NK-92 treated with Interleukin-12 subunit alpha and Interleukin-12 subunit beta, amount 100 ng/mL, for 24 hours (cell line): ENCODE measurements around the gene SDK2.

ENCODE experiments used
- DNase-seq: peaks from one replicate; lab custom pipeline; 2025; lab: John Stamatoyannopoulos, UW

Gene SDK2

GRCh38 chr17:73391331-73392265, 252.6 kb downstream of the SDK2 start:
- no peak for DNase-seq

DNA sequence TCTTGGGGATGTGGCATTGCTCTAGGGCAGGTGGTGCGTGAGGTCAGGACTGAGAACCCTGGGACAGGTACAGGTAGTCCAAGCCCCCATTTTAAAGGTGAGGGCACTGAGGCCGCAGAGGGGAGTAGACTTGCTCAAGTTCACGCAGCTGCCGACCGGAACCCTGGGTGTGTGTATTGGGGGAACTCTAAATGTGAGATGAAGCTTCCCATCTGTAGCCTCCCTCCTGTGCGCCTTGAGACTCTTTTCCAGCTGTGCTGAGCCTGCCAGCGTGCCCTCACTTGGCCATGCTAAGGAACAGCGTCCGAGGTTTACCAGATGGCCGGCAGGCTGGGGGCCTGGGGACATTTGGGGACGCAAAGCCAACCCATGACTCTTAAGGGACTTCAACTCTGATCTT, 253.4 kb downstream of the SDK2 start:
- no peak for DNase-seq

DNA sequence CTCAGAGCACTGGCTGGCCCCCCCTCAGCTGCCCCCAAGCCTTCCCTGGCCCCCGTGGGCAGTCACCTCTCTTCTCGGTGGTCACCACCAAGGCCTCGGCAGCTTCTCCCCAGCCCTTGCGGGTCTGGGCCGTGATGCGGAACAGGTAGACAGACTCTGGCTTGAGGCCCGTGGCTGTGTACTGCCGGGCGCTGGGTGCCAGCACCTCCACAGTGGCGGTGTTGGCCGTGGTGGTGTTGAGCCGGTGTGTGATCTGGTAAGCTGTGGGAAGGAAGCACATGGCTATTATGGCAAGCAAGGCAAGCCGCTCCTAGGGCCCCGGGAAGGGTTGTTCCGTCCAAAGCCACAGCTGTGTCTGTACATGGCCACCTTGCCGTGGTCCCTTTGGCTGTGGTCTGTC, 254.0 kb downstream of the SDK2 start:
- DNase-seq, result no peak

DNA sequence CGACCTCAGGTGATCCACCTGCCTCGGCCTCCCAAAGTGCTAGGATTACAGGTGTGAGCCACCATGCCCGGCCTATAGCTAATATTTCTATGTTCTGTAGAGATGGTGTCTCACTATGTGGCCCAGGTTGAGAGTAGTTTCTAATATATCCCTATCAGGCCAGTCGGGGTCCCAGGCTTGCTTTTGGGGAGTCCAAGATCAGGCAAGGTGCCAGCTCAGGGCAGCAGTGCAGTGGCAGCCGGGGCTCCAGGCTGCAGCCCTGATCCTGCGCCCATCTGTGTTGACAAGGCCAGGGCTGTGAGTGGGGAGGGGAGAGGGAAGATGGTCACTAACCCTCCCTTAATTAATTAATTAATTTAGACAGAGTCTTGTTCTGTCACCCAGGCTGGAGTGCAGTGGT, 254.8 kb downstream of the SDK2 start:
- DNase-seq, result no peak

DNA sequence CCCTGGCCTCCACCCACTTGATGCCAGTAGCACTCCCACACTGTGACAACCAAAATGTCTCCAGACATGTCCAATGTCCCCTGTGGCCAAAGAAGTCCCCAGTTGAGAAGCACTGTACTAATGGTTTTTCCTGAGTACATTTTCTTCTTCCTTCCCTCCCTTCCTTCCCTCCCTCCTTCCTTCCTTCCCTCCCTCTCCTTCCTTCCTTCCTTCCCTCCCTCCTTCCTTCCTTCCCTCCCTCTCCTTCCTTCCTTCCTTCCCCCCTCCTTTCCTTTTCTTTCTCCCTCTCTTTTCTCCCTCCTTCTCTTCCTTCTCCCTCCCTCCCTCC, 255.7 kb downstream of the SDK2 start:
- DNase-seq, result no peak

GRCh38 chr17:73387746-73388577, 256.3 kb downstream of the SDK2 start:
- DNase-seq, result no peak

DNA sequence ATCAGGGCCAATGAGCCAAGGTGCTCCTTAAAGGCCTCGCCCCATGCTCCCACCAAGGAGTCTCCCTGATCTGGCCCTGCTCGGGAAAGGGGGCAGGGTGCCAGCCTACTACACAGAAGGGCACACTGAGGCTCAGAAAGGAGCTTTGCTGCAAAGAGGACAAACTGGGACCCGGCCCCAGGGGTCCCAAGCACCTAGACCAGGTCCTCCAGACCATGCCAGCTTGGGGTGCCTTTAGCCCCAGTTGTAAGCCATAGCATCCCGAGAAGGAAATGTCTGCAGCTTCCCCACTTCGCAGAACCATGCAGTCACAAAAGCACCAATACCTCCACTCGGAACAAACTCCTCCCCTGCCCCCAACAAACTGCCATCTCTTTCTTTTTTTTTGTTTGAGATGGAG, 257.7 kb downstream of the SDK2 start:
- no peak for DNase-seq

DNA sequence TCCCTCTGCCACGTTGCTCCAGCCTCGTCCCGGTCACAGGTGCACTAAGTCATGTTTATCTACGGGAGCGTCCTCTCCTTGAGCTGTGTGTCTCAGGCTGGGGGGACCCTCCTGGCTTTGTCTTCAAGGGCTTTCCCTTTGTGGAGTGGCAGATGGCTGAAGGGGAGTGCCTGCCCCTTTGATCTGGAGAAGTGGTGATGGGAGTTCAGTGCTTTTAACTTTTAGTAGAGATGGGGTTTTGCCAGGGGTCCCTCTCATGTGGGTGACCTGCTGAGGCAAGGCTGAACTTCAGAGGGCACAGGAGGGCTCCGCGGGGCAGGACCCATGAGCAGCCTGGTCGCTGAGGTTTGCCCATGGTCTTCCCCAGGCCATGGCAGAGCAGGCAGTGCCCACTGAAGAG, 259.3 kb downstream of the SDK2 start:
- no peak for DNase-seq

- DNase-seq, result no peak
Observed at GRCh38 chr17:73380439-73381106, 263.7 kb downstream of the SDK2 start.

DNA sequence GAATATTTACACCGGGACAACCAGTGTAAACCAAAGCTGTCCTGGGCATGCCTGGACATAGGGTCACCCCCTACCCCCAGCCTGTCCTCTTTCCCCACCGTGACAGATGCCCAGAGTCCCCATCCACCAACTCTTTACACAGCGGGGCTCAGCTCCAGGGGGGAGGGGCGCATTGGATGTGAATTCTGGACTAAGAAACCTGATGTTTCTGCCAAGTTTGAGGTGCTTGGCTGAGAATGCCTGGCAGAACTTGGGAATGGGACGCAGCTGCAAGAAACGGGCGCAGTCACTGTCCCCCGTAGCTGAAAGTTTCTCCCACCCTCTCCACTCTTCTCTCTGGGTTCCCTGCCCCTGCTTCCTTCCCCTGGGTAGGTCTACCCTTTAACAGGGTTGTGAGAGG, 264.4 kb downstream of the SDK2 start:
- DNase-seq, result no peak

DNA sequence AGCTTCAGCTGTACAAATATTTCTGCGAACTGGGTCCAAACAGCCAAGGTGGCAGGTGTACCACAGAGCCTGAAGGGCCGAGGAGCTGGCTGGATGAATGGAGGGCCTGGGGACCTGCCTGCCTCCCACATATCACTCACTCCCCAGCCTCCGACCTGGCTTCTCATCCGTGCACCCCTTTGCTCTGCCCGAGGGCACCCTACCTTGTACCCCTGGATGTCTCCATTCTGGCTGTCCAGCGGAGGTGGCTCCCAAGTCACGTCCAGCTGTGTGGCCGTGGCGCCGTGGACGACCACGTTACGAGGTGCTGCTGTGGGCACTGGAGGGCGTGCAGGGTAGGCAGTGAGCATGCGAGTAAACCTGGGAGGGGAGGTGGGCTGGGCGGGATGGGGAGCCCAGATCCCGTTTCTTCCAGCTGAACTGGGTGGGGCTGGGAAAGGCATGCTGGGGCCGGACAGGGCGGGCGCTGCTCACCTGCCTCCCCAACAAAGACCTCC, 265.2 kb downstream of the SDK2 start:
- DNase-seq, result no peak

DNA sequence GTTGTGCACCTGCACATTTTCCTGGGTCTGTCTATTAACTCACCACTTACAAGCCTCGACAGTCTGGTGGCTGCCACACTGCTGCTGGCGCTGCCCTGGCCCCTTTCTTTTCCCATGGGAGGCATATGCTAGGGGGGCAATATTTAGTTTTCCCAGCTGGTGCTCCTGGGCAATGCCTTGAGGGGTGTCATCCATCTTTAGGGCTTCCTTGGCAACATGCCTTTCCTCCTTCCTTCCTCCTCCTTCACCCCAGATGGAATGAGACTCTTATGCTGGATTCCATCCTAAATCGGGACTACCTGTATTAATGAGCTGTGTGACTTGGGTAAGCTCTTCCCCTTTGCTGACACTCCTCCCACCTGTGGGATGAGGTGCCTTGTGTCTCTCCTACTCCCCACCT, 267.6 kb downstream of the SDK2 start:
- no peak for DNase-seq

- DNase-seq, result no peak
Observed at GRCh38 chr17:73376152-73376551, 268.1 kb downstream of the SDK2 start.

GRCh38 chr17:73371836-73372235, 272.4 kb downstream of the SDK2 start:
- no peak for DNase-seq

DNA sequence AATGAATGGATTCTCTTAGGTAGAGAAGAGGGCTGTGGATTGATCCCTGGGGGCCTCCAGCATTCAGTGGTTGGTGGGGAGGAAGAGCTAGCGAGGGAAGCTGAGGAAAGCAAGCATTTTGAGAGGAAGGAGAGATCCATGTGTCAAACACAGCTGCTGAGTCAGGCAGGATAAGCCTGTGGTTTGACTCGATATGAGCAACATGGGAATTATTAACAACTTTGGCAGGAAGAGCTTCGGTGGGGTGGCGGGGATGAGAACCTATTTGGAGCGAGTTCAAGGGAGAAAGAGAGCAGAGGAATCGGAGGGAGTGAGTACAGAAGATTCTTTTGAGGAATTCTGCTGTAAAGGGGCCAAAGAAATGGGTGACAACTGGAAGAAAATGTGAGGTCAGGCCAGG, 273.0 kb downstream of the SDK2 start:
- no peak for DNase-seq

GRCh38 chr17:73369817-73370490, 274.3 kb downstream of the SDK2 start:
- DNase-seq, result peak; percentile 46

DNA sequence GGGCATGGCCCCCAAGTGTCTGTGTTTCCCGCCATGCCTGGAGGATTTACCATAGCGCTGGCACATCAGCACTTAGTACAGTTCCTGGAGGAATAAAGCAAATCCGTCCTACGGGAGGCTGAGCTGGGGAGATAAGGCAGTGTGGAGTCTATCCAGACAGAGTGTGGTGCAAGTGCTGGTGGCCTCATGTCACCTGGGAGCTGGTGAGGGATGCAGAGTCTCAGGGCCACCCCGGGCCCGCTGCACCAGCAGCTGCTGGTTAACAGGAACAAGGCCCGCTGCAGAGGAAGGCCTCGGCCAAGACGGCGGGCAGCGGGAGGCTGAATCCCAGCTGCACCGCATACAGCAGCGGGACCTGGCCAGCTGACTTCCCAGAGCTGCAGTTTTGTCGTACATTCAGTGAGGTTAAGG, 275.1 kb downstream of the SDK2 start:
- DNase-seq, result no peak

DNA sequence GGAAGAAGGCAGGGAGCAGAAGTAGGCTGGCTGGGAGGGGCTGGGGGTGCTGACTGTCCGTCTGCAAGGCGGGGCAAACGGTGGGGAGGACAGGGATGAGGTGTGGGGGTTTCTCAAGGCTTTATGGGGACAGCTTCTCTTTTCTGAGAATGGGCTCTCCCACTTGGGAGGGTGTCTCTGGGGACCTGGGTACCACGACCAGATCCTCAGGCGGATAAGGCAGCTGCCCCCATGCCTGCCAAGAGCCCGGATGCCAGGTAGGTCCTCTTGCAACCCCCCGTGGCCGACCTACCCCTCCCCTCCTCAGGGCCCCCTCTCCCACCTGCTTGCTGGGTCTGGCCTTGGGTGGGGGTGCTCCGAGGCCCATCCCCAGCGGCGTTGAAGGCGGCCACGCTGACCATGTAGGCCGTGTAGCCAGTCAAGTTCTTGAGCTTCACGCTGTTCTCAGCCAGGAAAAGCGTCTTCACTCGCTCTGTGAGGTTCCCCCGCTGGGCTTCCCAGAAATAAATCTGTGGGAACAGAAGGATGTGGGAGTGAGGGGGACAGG, 276.1 kb downstream of the SDK2 start:
- no peak for DNase-seq

DNA sequence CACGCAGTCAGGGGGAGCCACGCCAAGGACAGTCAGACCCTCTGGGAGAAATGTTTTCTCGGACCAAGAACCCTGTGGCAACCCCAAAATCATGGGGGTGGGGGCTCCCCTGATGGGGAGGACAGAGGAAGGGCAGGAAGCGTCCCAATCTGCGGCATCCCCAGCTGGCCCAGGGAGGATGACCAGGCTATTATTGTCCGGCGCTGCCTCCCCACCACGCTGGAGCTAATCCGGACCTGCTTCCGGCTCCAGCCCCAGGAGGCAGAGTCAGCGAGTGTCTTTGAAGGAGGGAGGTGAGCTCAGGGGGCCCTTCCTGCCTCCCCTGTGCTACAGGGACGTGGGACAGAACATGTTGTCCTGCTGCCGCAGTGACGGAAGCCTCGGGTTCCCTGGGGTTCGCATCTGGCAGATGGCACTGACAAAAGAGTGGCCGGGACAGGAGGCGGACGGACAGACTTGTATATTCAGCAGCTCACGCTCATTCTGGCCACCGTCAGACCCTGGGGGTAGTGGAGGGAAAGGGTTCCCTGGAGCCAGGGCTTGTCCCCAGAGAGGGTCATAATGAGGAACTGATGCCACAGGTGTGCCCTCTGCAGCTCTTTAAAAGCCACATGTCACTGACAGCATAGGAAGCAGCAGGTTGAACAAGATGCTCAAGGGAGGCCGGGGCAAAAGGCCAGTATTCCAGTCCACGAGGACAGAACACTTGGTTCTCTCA, 278.2 kb downstream of the SDK2 start:
- no peak for DNase-seq

- no peak for DNase-seq
Observed at GRCh38 chr17:73365301-73365874, 278.9 kb downstream of the SDK2 start.

DNA sequence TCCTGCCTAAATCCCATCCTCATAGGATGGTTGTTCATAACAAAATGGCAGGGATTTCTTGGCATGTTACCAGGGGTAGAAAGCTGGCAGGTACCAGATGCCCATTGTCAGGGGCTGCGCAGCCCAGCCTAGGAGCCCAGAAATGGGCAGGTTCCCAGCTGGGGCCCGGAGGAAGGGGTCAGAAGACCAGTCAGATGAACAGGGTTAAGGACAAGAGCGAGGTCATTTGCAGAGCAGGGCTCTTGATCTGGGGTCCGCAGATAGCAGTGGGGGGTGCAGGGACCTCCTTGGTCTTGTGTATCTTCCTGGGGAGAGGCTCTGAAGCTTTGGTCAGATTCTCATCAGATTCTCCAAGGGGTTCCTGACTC, 280.1 kb downstream of the SDK2 start:
- DNase-seq, result no peak
